C1 segment of cervical spinal cord (tissue), 14 donors: ENCODE results near the gene SNTG2.

ENCODE experiments used
- DNase-seq, 14 donors: peaks; one replicate each; lab custom pipeline; 2025; lab: John Stamatoyannopoulos, UW

Gene SNTG2

DNA sequence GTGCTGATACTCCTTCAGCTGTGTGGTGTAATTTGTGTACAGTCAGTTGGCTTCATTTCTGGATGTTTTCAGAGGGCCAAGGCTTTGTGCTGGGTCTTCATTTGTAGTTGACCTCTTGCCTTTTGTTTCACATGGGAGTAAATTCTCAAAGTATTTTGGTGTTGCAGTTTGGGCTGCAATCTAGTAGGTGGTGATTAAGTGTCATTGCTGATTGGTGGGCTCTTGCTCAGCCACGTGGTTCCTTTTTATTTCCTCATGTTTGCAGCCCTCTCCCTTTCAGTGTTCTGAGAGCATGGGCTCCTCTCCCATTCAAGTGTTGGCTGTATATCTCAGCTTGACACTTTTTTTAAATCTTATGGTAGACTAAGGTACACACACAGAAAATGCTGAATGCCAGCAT, 96.8 kb downstream of the SNTG2 start:
- DNase-seq, result no peak

DNA sequence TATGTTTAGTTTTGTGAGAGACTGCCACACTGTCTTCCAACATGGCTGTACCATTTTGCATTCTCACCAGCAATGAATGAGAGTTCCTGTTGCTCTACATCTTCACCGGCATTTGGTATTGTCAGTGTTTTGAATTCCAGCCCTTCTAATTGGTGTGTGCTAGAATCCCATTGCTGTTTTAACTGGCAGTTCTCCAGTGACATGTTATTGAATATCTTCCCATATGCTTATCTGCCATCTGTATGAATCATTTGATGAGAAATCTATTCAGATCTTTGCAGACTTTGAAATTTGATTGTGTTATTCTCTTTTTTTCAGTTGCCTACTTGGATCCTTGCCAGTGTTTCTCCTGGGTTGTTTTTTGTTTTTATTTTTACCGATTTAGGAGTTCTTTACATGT, 99.0 kb downstream of the SNTG2 start:
- DNase-seq, result no peak

DNA sequence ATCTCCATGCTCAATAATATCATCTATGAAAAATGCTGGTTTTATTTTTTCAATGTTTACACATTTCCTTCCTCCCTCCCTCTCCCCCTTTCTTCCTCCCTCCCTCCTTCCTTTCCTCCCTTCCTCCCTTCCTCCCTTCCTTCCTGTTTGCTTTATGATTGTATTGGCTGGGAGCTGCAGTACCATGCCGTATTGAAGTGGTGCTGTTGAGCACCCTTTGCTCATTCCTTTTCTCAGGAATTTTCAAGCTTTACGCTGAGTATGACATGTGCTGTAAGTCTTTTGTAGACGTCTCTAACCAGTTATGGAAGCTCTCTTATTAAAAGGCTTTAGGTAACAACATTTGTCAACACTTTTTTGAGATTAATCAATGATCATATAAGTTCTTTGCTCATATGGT, 100.4 kb downstream of the SNTG2 start:
- no peak for DNase-seq

DNA sequence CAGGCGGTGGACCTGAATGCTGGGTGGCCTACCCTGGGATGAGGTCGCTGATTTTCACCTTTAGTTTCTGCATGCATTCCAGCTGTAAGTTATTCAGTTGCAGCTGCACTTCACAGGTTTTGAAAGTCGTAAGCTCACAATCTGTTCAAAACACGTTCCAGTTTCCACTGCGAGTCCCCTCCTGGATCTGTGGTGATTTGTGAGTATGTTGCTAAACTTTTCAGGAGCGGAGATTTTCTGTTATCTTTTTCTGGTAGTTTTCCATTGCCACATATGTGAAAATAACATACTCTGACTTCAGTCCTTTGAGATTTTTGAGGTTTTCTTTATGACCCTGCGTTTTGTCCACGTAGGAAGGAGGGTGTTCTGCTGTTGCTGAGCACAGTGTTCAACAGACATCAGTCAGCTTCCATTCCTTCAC, 102.1 kb downstream of the SNTG2 start:
- no peak for DNase-seq

- DNase-seq, result no peak
Observed at GRCh38 chr2:1053786-1054185, 103.1 kb downstream of the SNTG2 start.

- DNase-seq, result no peak
Observed at GRCh38 chr2:1054399-1054798, 103.8 kb downstream of the SNTG2 start.

DNA sequence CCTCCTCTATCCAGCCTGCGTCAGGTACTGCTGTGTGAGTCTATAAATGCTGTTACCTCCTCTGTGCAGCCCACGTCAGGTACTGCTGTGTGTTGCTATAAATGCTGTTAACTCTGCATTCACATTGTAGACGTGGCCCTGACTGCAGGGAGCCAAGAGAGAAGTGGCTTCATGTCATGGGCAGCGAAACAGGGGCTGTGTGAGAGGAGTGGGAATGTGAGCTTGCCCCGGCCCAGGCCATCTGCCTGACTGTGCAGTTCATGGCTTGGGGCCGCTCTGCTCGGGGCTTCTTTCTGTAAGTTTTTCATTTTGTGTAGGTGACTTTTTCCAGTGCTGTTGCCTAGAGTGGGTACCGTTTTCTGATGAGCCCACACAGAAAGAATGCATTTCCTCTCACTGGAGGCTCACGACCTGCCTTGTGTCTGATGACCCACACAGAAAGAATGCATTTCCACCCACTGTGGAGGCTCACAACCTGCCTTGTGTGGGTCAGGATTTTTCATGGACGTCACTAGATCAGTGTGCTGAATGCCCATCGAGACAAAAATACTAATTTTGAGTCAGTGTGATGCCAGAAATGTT, 104.5 kb downstream of the SNTG2 start:
- DNase-seq, result no peak

DNA sequence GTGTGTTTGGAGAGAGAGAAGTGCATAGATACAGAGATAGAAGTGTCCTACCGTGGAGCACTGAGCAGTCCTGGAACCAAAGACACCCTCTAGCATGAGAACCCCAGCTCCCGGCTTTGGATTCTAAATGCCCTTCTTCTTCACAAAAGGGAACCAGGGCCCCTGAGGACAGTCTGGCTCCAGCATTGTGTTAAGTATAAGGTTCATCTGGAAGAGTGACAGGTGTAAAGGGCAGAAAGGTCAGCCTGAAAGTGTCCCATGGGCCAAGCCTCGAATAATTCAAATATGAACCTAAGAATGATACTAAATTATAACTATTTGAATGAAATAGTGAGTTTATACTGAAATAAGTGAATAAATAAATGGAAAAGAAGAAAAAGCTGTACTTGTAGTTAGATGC, 109.7 kb downstream of the SNTG2 start:
- DNase-seq, result no peak

DNA sequence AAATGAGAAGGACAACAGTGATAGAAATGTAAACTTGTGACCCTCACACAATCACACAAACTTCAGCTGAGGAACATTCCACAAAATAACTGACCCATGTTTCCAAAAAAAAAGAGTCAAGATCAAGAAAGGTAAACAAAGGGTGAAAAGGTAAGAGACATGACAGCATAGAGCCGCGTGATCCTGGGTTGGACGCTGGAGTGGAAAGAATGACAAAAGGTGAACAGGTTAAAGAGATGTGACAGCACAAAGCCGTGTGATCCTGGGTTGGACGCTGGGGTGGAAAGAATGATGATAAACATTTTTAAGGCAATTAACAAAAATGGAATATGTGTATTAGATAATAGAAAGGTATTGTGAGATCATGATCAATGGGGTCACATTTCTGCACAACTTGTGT, 110.3 kb downstream of the SNTG2 start:
- DNase-seq, result no peak

GRCh38 chr2:1068241-1068640, 117.6 kb downstream of the SNTG2 start:
- DNase-seq, result no peak

- DNase-seq, result no peak
Observed at GRCh38 chr2:1068822-1069221, 118.2 kb downstream of the SNTG2 start.

GRCh38 chr2:1069847-1070246, 119.2 kb downstream of the SNTG2 start:
- DNase-seq, result no peak

- DNase-seq, result no peak
Observed at GRCh38 chr2:1070601-1071000, 120.0 kb downstream of the SNTG2 start.

DNA sequence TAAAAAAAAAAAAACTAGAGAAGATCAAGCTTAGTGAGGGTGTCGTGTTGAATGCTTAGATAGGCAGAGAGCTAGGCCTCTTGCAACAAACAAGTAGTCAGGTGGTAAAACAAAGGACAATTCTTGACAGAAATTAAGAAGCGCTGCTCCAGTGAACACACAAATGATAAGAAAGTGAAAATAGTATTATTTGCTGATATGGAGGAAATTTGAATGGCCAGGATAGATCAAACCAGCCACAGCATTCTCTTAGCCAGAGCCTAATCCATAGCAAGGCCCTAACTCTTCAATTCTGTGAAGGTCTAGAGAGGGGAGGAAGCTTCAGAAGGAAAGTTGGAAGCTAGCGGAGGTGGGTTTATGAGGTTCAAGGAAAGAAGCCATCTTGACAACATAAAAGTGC, 121.0 kb downstream of the SNTG2 start:
- DNase-seq, result no peak

DNA sequence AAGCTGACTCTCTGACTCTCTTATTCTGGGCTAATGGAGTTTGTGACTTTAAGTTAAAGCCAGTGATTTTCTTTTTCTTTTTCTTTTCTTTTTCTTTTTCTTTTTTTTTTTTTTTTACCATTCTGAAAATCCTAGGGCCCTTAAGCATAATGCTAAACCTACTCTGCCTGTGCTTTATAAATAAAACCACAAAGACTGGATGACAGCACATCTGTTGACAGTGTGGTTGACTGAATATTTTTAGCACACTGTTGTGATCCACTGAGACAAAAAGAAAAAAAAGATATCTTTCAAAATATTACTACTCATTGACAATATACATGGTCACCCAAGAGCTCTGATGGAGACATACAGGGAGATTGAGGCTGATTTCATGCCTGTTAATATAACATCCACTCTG, 121.6 kb downstream of the SNTG2 start:
- DNase-seq, result no peak

DNA sequence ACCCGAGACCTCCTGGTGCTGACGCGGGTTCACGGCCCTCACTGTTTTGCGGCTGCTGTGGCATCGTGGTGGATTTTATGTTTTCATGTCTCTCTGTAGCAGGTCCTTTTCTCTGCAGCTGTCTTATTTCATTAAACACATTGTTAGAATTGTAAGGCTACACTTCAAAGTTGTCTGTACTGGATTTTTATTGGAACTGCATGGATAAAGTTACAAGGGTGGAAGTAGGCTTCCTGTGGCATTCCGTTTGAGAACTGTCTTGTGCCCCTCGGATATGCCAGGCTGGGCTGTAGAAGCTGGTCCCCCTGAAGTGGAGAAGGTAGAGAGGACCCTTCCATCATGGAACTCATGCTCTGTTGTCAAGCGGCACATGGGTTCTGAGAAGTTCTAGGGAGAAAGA, 127.3 kb downstream of the SNTG2 start:
- no peak for DNase-seq

- DNase-seq, result no peak
Observed at GRCh38 chr2:1078326-1078725, 127.7 kb downstream of the SNTG2 start.

DNA sequence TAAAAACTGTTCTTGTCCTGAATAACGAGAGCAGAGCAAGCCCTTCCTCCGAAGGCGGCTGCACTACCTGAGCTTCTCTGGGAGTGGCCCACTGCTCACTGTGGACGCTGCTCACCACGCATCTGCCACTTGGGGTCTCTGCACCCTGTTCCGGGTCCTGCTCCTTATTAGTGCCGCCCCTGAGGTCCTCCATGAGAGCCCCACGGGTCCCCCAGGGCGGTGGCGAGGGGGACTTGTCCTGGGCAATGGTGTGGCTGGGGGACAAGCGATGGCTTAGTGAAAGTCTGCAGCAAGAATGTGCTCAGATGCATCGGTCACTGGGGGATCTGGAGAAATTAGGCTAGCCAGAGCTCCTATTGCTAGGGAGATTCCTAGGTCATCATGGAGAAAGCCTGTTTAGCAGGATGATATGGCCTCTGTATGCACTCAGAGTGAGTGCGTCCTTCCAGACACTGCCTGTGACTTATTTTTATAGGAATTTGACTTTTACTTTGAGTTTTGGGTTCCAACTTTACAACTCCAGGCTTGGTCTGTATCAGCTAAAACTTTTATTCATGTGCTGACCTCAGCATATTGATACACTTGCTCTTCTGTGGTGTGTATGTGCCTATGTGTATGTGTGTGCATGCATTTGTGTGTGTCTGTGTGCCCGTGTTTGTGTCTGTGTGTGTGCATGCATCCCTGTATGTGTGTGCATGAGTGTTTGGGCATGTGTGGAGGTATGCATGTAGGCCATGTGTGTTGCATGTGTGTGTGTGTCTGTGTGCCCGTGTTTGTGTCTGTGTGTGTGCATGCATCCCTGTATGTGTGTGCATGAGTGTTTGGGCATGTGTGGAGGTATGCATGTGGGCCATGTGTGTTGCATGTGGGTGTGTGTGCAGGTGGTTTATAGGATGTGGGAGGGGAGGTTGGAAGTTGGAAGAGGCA, 129.5 kb downstream of the SNTG2 start:
- DNase-seq, result no peak

DNA sequence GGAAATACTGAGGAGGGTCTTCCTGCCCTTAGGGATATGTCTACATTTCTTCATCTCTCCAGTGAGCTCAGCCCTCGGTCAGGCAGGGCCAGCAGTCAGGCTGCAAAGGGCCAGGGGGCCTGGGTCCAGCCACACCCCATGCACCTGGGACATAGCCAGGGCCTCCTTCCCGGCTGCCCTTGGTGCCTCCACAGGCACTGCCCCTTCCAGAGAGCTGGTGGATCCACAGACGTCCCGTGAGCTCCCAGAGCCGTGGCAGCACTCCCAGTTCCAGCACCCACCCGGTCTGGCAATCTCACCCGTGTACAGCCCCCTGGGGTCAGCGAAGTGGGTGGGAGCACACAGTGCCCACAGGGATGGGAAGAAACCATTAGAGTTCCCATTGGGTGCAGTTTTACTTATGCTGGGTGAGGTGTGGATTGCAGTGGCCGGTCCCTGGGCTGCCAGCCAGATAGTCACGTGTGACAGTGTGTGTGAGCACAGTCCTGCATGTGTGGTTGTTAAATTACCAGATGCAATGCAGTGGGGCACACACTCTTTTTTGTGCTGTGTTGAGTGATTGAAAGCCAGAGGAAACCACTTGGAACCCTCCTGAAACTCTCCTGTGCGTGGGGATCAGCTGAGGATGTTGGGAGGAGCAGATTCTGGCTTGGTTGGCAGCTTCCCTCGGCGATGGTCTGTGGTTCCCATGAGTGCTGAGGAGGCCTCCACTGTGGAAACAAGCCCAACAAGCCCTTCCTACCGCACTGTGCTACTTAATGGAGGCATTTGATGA, 131.0 kb downstream of the SNTG2 start:
- DNase-seq, result no peak

DNA sequence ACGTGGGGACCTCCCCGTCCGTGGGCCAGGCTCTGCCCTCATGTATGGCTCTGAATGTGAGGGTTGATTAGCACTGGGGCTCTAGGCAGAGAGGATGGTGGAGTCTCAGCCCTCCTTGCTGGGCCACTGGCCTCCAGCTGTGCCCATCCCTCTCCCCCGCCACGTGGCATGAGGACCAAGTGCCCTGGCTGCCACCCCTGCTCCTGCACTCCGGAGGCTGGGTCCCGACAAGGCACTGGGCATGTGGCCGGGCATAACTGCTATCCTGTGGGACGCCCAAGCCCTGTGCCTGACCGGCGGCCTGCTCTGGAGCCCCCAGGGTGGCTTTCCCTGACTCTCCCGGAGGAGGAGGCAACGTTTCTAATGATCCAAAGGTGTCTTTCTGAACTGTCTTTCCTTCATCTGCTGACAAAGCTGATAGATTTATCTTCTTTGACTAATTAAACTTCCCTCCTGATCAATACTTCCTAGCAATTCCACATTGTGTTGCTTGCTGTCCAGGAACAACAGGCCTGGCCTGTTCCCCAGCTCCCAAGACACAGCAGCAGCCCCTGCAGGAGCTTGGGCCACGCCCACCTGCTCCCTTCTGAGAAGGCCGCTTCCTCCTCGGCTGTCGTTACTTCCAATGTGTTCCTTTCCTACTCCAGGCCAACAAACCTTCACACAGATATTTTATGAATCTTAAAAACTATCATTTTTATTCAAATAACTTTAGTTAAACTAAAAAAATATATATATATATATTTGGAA, 132.0 kb downstream of the SNTG2 start:
- no peak for DNase-seq

GRCh38 chr2:1088192-1088860, 137.7 kb downstream of the SNTG2 start:
- no peak for DNase-seq
